Progenitor cell of endocrine pancreas (in vitro differentiated cells): ENCODE results near the gene NACC2. TPM values are rescaled to one million over a fixed set of nuclear protein-coding genes. Genes with fewer than 3 reads are reported as not detected.

Experiments
- DNase-seq: peaks from one replicate; pipeline ENCODE4 v3.0.0; 2021; ENCODE audit warnings: low spot score; ENCODE audit not compliant: unreplicated experiment
- H3K27ac Mint-ChIP-seq: 2 replicates; pipeline ENCODE4 v1.8.0; 2021; ENCODE audit warnings: mild to moderate bottlenecking, moderate library complexity, mixed read lengths
- H3K27me3 Mint-ChIP-seq: 2 replicates; pipeline ENCODE4 v1.8.0; 2021; ENCODE audit warnings: mixed read lengths
- H3K36me3 Mint-ChIP-seq: 2 replicates; pipeline ENCODE4 v1.8.0; 2022; ENCODE audit warnings: mixed read lengths; ENCODE audit not compliant: insufficient read depth
- H3K4me1 Mint-ChIP-seq: 2 replicates; pipeline ENCODE4 v1.8.0; 2021; ENCODE audit warnings: low read depth, mixed read lengths
- H3K4me3 Mint-ChIP-seq: 2 replicates; pipeline ENCODE4 v1.8.0; 2021; ENCODE audit warnings: low read depth, mild to moderate bottlenecking, moderate library complexity, mixed read lengths
- H3K9me3 Mint-ChIP-seq: 2 replicates; pipeline ENCODE4 v1.8.0; 2021; ENCODE audit warnings: low read depth, mixed read lengths
- total RNA-seq: library from RNA; stranded (reverse); gene quantifications from 2 replicates; pipeline ENCODE4 v1.2.1, GENCODE V29; 2021
- TF ChIP-seq, protein P1 (sequence below): fragments of 200-600 bp; sonication (generic); IDR thresholded peaks from one replicate; pipeline ENCODE4 v1.5.0; 2021; ENCODE audit warnings: antibody characterized with exemption, mild to moderate bottlenecking; ENCODE audit not compliant: unreplicated experiment

NACC2 gene
- total RNA-seq, 1 donor from 2014 or later = 11.6 TPM

DNA sequence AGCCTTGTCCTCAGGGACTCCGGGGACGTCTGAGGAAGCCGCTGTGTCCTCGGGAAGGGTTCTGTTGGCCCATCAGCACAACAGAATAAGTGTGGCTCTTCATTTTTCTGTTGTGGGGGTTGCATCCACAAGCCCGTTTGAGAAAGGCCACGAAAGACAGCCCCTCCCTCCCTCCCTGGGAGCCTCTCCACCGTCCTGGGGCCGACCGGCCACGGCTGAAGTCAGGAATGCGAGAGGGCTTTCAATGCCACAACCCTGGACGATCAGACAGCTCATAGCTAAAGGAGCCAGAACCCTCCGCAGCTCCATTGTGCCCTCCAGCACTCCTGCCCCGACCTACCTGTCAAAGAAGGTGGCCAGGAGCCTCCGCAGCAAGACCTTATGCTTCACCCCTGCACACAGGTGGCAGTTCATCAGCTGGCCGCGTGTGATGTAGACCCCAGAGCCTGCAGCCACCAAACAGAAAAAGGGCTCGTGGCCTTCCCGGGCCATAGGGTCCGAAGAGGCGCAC lies 81.5 kb downstream of the NACC2 start:
- no peaks in the 10 kb centered on the region for H3K27me3 Mint-ChIP-seq
- H3K4me3 Mint-ChIP-seq = no peak overlapping the region
- TF ChIP-seq, protein P1, sequence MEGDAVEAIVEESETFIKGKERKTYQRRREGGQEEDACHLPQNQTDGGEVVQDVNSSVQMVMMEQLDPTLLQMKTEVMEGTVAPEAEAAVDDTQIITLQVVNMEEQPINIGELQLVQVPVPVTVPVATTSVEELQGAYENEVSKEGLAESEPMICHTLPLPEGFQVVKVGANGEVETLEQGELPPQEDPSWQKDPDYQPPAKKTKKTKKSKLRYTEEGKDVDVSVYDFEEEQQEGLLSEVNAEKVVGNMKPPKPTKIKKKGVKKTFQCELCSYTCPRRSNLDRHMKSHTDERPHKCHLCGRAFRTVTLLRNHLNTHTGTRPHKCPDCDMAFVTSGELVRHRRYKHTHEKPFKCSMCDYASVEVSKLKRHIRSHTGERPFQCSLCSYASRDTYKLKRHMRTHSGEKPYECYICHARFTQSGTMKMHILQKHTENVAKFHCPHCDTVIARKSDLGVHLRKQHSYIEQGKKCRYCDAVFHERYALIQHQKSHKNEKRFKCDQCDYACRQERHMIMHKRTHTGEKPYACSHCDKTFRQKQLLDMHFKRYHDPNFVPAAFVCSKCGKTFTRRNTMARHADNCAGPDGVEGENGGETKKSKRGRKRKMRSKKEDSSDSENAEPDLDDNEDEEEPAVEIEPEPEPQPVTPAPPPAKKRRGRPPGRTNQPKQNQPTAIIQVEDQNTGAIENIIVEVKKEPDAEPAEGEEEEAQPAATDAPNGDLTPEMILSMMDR = no peak
- peaks cover 1% of the 10 kb centered on the region for H3K4me1 Mint-ChIP-seq
- H3K9me3 Mint-ChIP-seq = no peaks in the 10 kb centered on the region
- no peak for DNase-seq
- no peak overlapping the region for H3K27ac Mint-ChIP-seq
- H3K36me3 Mint-ChIP-seq = no peaks in the 10 kb centered on the region

DNA sequence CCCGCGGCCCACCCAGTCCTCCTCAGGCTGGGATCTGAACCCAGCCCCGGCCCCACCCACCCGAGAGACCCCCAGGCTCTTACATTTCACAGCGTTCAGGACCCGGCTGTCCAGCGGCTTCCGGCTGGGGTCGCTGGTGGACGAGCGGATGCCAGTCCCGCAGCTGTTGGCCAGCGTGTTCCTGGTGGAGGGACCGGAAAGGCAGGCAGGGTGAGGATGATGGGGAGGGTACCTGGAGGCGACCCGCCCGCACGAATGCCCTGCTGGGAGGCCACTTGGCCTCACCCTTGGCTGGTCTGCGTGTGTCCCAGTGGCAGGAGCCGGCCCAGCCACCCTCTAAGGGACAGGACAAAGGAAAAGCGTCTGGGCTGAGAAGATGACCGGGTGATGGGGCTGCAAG lies 82.0 kb downstream of the NACC2 start:
- TF ChIP-seq, protein P1 = no peak
- Mint-ChIP-seq H3K9me3 (no peaks in the 10 kb centered on the region), H3K36me3 (no peaks in the 10 kb centered on the region), H3K4me1 (peaks cover 4% of the 10 kb centered on the region), H3K27me3 (no peaks in the 10 kb centered on the region), H3K27ac (no peak overlapping the region), H3K4me3 (no peak overlapping the region)
- no peak for DNase-seq

DNA sequence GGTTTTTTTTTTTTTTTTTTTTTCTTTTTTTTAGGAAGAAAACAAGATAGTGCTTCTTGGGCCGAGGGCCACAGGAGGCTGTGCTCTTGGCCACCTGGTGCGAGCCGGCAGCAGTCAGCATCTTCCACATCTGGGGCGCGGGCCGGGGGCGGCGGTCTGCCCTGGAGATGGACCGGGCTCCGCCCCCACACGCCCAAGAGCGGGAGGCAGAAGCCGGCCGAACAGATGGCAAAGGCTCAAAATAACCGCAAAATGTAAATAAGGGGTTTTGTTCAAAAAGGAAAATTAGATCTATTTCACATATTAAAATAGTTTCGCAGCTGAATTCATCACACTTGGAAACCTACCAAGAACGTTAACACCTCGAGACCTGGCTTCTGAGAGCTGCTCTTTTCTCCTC lies 82.4 kb downstream of the NACC2 start:
- DNase-seq = no peak
- H3K4me1 Mint-ChIP-seq = peaks cover 9% of the 10 kb centered on the region
- H3K27ac Mint-ChIP-seq = no peak overlapping the region
- no peak overlapping the region for H3K4me3 Mint-ChIP-seq
- TF ChIP-seq, protein P1 = no peak
- no peaks in the 10 kb centered on the region for H3K9me3 Mint-ChIP-seq
- H3K27me3 Mint-ChIP-seq = no peaks in the 10 kb centered on the region
- H3K36me3 Mint-ChIP-seq = no peaks in the 10 kb centered on the region

DNA sequence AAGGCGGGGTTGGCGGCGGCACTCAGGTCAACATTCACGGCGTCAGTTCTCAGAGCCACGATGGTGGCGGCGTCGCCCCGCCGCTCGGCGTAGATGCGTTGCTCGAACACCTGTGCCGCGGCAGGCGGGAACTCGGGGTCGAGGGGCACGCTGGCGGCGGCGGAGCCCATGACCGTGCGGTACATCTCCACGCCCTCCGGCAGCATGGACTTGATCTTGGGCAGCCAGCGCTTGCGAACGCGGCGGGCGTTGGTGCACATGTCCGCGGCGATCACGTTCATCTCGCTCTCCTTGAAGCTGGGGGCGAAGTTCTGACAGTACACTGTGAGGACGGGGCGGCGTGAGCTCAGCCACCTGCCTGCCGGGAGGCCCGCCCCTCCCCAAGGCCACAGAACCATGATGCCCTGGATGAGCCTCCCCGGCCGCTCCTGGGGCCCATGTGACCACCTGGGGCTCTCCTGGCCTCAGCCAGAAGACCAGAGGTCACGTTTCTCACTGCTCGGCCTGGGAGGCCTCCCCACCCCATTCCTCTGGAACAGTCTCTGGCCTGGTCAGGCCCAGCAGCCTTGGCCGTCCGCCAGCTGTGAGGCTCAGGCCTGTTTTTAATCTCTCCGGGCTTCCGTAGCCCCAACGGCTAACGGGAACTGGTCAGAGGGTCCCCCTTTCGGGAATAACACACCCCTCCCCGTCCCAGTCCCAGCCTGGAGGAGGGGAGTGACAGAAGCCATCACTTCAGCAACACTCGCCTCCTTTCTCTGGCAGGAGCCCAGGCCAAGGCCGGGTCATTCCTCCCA lies 83.2 kb downstream of the NACC2 start:
- H3K27ac Mint-ChIP-seq = no peak overlapping the region
- no peak for DNase-seq
- no peaks in the 10 kb centered on the region for H3K36me3 Mint-ChIP-seq
- H3K9me3 Mint-ChIP-seq = no peaks in the 10 kb centered on the region
- TF ChIP-seq, protein P1 = no peak
- H3K27me3 Mint-ChIP-seq = no peaks in the 10 kb centered on the region
- peaks cover 15% of the 10 kb centered on the region for H3K4me1 Mint-ChIP-seq
- no peak overlapping the region for H3K4me3 Mint-ChIP-seq

DNA sequence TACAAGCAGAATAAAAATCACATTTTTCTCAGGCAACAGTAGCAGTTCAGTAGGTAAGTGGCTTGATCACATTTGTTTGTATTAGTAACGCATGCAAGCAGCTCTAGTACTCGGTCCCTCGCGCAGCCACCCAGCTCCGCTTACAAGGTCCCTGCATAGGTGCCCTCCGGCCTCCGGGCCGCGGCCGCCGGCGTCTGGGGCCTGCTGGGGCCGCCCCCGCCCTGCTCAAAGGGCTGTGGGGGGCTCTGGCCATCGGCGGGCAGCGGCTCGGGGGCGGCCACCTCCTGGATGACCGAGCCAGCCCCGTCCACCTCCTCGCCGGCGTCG lies 83.8 kb downstream of the NACC2 start:
- DNase-seq = no peak
- Mint-ChIP-seq H3K4me3 (no peak overlapping the region), H3K4me1 (peaks cover 15% of the 10 kb centered on the region), H3K36me3 (no peaks in the 10 kb centered on the region), H3K27me3 (no peaks in the 10 kb centered on the region), H3K27ac (no peak overlapping the region), H3K9me3 (no peaks in the 10 kb centered on the region)
- TF ChIP-seq, protein P1 = no peak
